Activated naive CD8-positive, alpha-beta T cell treated with anti-CD3 and anti-CD28 coated beads for 36 hours (primary cell): ENCODE results near the gene TINAGL1. TPM values are rescaled to one million over a fixed set of nuclear protein-coding genes. Genes with fewer than 3 reads are reported as not detected.

Source experiments
- DNase-seq: peaks from one replicate; pipeline ENCODE4 v3.0.0; 2021
- H3K27ac Mint-ChIP-seq: one replicate; pipeline ENCODE4 v1.8.0; 2022; ENCODE audit warnings: mild to moderate bottlenecking, moderate library complexity, mixed read lengths
- H3K27me3 Mint-ChIP-seq: one replicate; pipeline ENCODE4 v1.8.0; 2022; ENCODE audit warnings: mild to moderate bottlenecking, mixed read lengths
- H3K36me3 Mint-ChIP-seq: one replicate; pipeline ENCODE4 v1.8.0; 2021; ENCODE audit warnings: mild to moderate bottlenecking, mixed read lengths
- H3K4me1 Mint-ChIP-seq: one replicate; pipeline ENCODE4 v1.8.0; 2021; ENCODE audit warnings: mixed read lengths
- H3K4me3 Mint-ChIP-seq: one replicate; pipeline ENCODE4 v1.8.0; 2022; ENCODE audit warnings: mild to moderate bottlenecking, moderate library complexity, mixed read lengths
- H3K9me3 Mint-ChIP-seq: one replicate; pipeline ENCODE4 v1.8.0; 2022; ENCODE audit warnings: mixed read lengths
- total RNA-seq, 2 experiments: library from RNA; stranded (reverse); gene quantifications; one replicate each; pipeline ENCODE4 v1.2.3, GENCODE V29; 2021

TINAGL1 gene
- total RNA-seq, 2 experiments from 2014 or later, result not detected

- Mint-ChIP-seq H3K27ac (no peak overlapping the region), H3K27me3 (peaks cover under 1% of the 10 kb centered on the region), H3K9me3 (no peaks in the 10 kb centered on the region), H3K4me3 (no peak overlapping the region), H3K4me1 (peaks cover 3% of the 10 kb centered on the region), H3K36me3 (peaks cover 4% of the 10 kb centered on the region)
- DNase-seq, result no peak
Measured at GRCh38 chr1:31624309-31624708, 48.0 kb downstream of the TINAGL1 start.

GRCh38 chr1:31624731-31625514 lies 48.6 kb downstream of the TINAGL1 start:
- Mint-ChIP-seq H3K9me3 (no peaks in the 10 kb centered on the region), H3K27me3 (no peaks in the 10 kb centered on the region), H3K27ac (no peak overlapping the region), H3K36me3 (peaks cover 4% of the 10 kb centered on the region), H3K4me3 (no peak overlapping the region), H3K4me1 (peaks cover 3% of the 10 kb centered on the region)
- DNase-seq, result no peak

GRCh38 chr1:31625561-31626222 lies 49.4 kb downstream of the TINAGL1 start:
- Mint-ChIP-seq H3K36me3 (peaks cover 4% of the 10 kb centered on the region), H3K4me3 (no peak overlapping the region), H3K9me3 (no peaks in the 10 kb centered on the region), H3K27ac (no peak overlapping the region), H3K4me1 (peaks cover 3% of the 10 kb centered on the region), H3K27me3 (no peaks in the 10 kb centered on the region)
- DNase-seq, result no peak

GRCh38 chr1:31626223-31627207 lies 50.2 kb downstream of the TINAGL1 start:
- Mint-ChIP-seq H3K4me1 (peaks cover 3% of the 10 kb centered on the region), H3K4me3 (no peak overlapping the region), H3K36me3 (peaks cover 4% of the 10 kb centered on the region), H3K9me3 (no peaks in the 10 kb centered on the region), H3K27me3 (no peaks in the 10 kb centered on the region), H3K27ac (peak overlapping the region; percentile 38)
- DNase-seq, result no peak

- no peak for DNase-seq
- H3K4me3 Mint-ChIP-seq, result no peak overlapping the region
- H3K27me3 Mint-ChIP-seq, result no peaks in the 10 kb centered on the region
- H3K27ac Mint-ChIP-seq, result peak overlapping the region; percentile 38
- peaks cover 3% of the 10 kb centered on the region for H3K4me1 Mint-ChIP-seq
- no peaks in the 10 kb centered on the region for H3K9me3 Mint-ChIP-seq
- peaks cover 5% of the 10 kb centered on the region for H3K36me3 Mint-ChIP-seq
Measured at GRCh38 chr1:31627301-31627929, 51.1 kb downstream of the TINAGL1 start.

- Mint-ChIP-seq H3K27ac (no peak overlapping the region), H3K9me3 (no peaks in the 10 kb centered on the region), H3K36me3 (peaks cover 5% of the 10 kb centered on the region), H3K4me3 (no peak overlapping the region), H3K4me1 (peaks cover 3% of the 10 kb centered on the region), H3K27me3 (no peaks in the 10 kb centered on the region)
- DNase-seq, result no peak
Measured at GRCh38 chr1:31627930-31628559, 51.7 kb downstream of the TINAGL1 start.

- H3K27me3 Mint-ChIP-seq, result no peaks in the 10 kb centered on the region
- H3K36me3 Mint-ChIP-seq, result peaks cover 5% of the 10 kb centered on the region
Measured at GRCh38 chr1:31628931-31629556, 52.7 kb downstream of the TINAGL1 start.

GRCh38 chr1:31632649-31633048 lies 56.3 kb downstream of the TINAGL1 start:
- H3K4me1 Mint-ChIP-seq, result peaks cover 8% of the 10 kb centered on the region
- DNase-seq, result no peak
- peaks cover 2% of the 10 kb centered on the region for H3K36me3 Mint-ChIP-seq
- no peaks in the 10 kb centered on the region for H3K27me3 Mint-ChIP-seq
- H3K27ac Mint-ChIP-seq, result no peak overlapping the region
- H3K4me3 Mint-ChIP-seq, result no peak overlapping the region
- no peaks in the 10 kb centered on the region for H3K9me3 Mint-ChIP-seq

More at GRCh38 chr1:31628931-31629556, 52.7 kb downstream of the TINAGL1 start:
- Mint-ChIP-seq H3K9me3 (no peaks in the 10 kb centered on the region), H3K27ac (no peak overlapping the region), H3K4me1 (peaks cover 3% of the 10 kb centered on the region), H3K4me3 (no peak overlapping the region)
- DNase-seq, result no peak

- H3K4me3 Mint-ChIP-seq, result no peak overlapping the region
- DNase-seq, result peak; percentile 29
- peaks cover 12% of the 10 kb centered on the region for H3K4me1 Mint-ChIP-seq
- no peaks in the 10 kb centered on the region for H3K9me3 Mint-ChIP-seq
- no peaks in the 10 kb centered on the region for H3K27me3 Mint-ChIP-seq
- peaks cover 2% of the 10 kb centered on the region for H3K36me3 Mint-ChIP-seq
- no peak overlapping the region for H3K27ac Mint-ChIP-seq
Measured at GRCh38 chr1:31633117-31633516, 56.8 kb downstream of the TINAGL1 start.

Other genes with a start within 250 kb of the TINAGL1 start
- not detected for gene FABP3, start 203.4 kb upstream of the TINAGL1 start, total RNA-seq
- under 1 TPM in 1 of 2 experiments, not detected in 1; 0.16 TPM for gene SERINC2, start 163.3 kb upstream of the TINAGL1 start, total RNA-seq
- not detected for gene HCRTR1, start 41.2 kb downstream of the TINAGL1 start, total RNA-seq
- gene PEF1, start 68.4 kb downstream of the TINAGL1 start, total RNA-seq, result 10 to 100 TPM; 61.4 to 61.6 TPM
- gene COL16A1, start 127.5 kb downstream of the TINAGL1 start, total RNA-seq, result under 1 TPM; 0.36 to 0.93 TPM
- under 1 TPM; 0.08 to 0.18 TPM for gene ADGRB2, start 187.8 kb downstream of the TINAGL1 start, total RNA-seq
- not detected for gene SPOCD1, start 239.5 kb downstream of the TINAGL1 start, total RNA-seq